ENCODE measurements around the gene EPX. TPM values are rescaled to one million over a fixed set of nuclear protein-coding genes. Genes with fewer than 3 reads are reported as not detected.

Gene EPX
- total RNA-seq, 1 experiment from 2014 or later, result not detected

DNA sequence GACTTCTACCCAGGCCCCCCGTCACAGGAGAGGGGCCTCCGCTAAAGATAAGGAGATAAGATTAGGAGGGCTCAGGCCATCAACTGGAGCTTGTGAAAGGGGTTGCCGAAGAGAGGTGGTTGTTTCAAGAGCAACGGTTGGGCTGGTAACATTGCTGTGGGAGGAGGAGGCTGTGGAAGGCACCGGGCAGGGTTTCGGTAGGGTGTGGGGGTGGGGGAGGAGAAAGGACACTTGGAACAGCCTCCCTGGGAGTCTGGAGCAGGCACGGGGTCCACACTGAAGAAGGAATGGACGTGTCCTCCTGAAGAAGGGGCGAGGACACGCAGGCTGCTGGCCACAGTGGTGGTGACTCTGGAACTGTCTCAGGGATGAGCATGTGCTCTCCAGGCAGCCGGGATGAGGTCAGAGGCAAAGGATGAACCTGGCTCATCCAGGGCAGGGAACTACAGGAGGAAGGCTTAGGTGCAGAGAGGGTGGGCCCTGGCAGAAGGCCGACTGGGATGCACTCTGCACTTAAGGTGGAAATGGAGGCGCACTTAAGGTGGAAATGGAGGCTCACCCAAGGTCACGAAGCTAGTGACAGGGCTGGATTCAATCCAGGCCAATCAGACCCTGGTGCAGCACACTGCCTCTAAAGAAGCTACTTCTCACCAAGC is 1.2 kb upstream of the EPX start:
- ChIA-PET POLR2A (no interaction called here), RAD21 (ENCODE audit: low non-redundant PET in 1 of 2, low total read pairs in 2 of 2, uncharacterized antibody in 2 of 2, unreplicated experiment in 2 of 2) (no interaction called here), CTCF (interaction anchor here (2.9 kb wide), 1 partner anchor 9 kb away, joined by 30 read pairs; no protein-coding TSS in a partner anchor)
- Histone ChIP-seq H3K27me3 (ENCODE audit: insufficient read depth, low read length) (no peaks in the 10 kb centered on the region), H3K4me1 (ENCODE audit: control insufficient read depth in 1 of 2, insufficient read depth in 2 of 2, low read length in 2 of 2) (peaks cover 8 to 18% of the 10 kb centered on the region in 2 experiments), H3K4me3 (replicated peaks in 1 of 2; ENCODE audit: low read depth in 1 of 2, low read length in 2 of 2) (no peak overlapping the region), H3K79me2 (ENCODE audit: insufficient read depth, low read length) (no peaks in the 10 kb centered on the region), H3K9me3 (ENCODE audit: control insufficient read depth in 1 of 2, insufficient read depth in 1 of 2, low read depth in 1 of 2, low read length in 2 of 2) (no peaks in the 10 kb centered on the region), H3K27ac (ENCODE audit: low read depth, low read length) (no peak overlapping the region), H4K20me1 (ENCODE audit: insufficient read depth) (no peaks in the 10 kb centered on the region), H2AFZ (ENCODE audit: low read depth, low read length, poor library complexity, severe bottlenecking) (no peak overlapping the region), H3K4me2 (ENCODE audit: low read length) (no peak overlapping the region), H3K9ac (ENCODE audit: low read length) (no peak overlapping the region), H3K36me3 (ENCODE audit: control insufficient read depth in 1 of 2, insufficient read depth in 2 of 2, low read length in 2 of 2) (no peaks in the 10 kb centered on the region), H3K9me2 (ENCODE audit: insufficient read depth) (no peaks in the 10 kb centered on the region)
- ATAC-seq (no peak), DNase-seq (ENCODE audit: low read depth, low spot score) (no peak)
- no TSS peak for BruUV-seq (replicated peaks)
- intact Hi-C loops (cut with micrococcal nuclease), result no loop called here
- TF ChIP-seq, protein P1, sequence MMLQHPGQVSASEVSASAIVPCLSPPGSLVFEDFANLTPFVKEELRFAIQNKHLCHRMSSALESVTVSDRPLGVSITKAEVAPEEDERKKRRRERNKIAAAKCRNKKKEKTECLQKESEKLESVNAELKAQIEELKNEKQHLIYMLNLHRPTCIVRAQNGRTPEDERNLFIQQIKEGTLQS (IDR thresholded peaks at IDR 0.05), result no peak

DNA sequence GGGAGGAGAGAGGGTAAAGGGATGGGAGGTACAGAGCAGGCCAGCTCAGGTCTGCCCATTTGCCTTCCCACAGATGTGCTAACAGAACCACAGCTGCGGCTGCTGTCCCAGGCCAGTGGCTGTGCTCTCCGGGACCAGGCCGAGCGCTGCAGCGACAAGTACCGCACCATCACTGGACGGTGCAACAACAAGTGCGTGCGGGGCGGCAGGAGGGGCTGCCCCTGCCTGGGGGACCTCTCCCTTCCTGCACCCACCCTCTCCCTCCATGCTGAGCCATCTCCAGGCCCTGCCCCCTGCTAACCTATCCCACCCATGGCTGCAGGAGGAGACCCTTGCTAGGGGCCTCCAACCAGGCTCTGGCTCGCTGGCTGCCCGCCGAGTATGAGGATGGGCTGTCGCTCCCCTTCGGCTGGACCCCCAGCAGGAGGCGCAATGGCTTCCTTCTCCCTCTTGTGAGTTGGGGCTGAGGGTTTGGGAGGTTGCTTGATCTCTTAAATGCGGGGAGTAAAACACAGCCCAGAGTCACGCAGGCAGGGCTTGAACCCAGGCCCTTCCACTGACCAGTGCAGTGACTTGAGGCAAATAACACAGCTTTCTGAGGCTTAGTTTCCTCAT is 1.2 kb downstream of the EPX start:
- Histone ChIP-seq H4K20me1 (ENCODE audit: insufficient read depth) (no peaks in the 10 kb centered on the region), H3K79me2 (ENCODE audit: insufficient read depth, low read length) (no peaks in the 10 kb centered on the region), H3K4me1 (ENCODE audit: control insufficient read depth in 1 of 2, insufficient read depth in 2 of 2, low read length in 2 of 2) (peaks cover 8 to 18% of the 10 kb centered on the region in 2 experiments), H3K9ac (ENCODE audit: low read length) (no peak overlapping the region), H3K27me3 (ENCODE audit: insufficient read depth, low read length) (no peaks in the 10 kb centered on the region; the same call in 1 of the 2 replicates), H3K36me3 (ENCODE audit: control insufficient read depth in 1 of 2, insufficient read depth in 2 of 2, low read length in 2 of 2) (no peaks in the 10 kb centered on the region), H3K27ac (ENCODE audit: low read depth, low read length) (no peak overlapping the region), H3K4me3 (replicated peaks in 1 of 2; ENCODE audit: low read depth in 1 of 2, low read length in 2 of 2) (no peak overlapping the region), H2AFZ (ENCODE audit: low read depth, low read length, poor library complexity, severe bottlenecking) (no peak overlapping the region), H3K9me2 (ENCODE audit: insufficient read depth) (no peaks in the 10 kb centered on the region), H3K4me2 (ENCODE audit: low read length) (no peak overlapping the region), H3K9me3 (ENCODE audit: control insufficient read depth in 1 of 2, insufficient read depth in 1 of 2, low read depth in 1 of 2, low read length in 2 of 2) (no peaks in the 10 kb centered on the region)
- ChIA-PET POLR2A (no interaction called here), CTCF (no interaction called here), RAD21 (ENCODE audit: low non-redundant PET in 1 of 2, low total read pairs in 2 of 2, uncharacterized antibody in 2 of 2, unreplicated experiment in 2 of 2) (no interaction called here)
- TF ChIP-seq EGR1 (IDR thresholded peaks at IDR 0.05; ENCODE audit: low read depth) (no peak), RAD21 (IDR thresholded peaks at IDR 0.05; ENCODE audit: low read depth) (no peak), CTCF (IDR thresholded peaks at IDR 0.05 in 2 of 3, conservative IDR thresholded peaks at IDR 0.05 in 1 of 3; ENCODE audit: borderline replicate concordance in 1 of 3, insufficient read depth in 1 of 3, low read depth in 2 of 3, low read length in 2 of 3) (peak in 2 of 3 experiments; percentile 27 to 34; a peak in 3 of 6 replicates), CEBPB (IDR thresholded peaks at IDR 0.05; ENCODE audit: low read depth) (no peak)
- TF ChIP-seq, protein P1 (IDR thresholded peaks at IDR 0.05), result no peak
- no peak for DNase-seq (ENCODE audit: low read depth, low spot score)
- intact Hi-C loops (cut with micrococcal nuclease), result no loop called here
- no TSS peak for BruUV-seq (replicated peaks)
- ATAC-seq, result no peak
